ENCODE measurements around the gene BAIAP2.

- TF ChIP-seq EP300 (IDR thresholded peaks at IDR 0.05; ENCODE audit: borderline replicate concordance) = no peak
- TF ChIP-seq REST (IDR thresholded peaks at IDR 0.05; ENCODE audit: low read depth) = no peak
- no peak for TF ChIP-seq FOXM1 (IDR thresholded peaks at IDR 0.05; ENCODE audit: borderline replicate concordance, low read depth)
- TF ChIP-seq MAX (IDR thresholded peaks at IDR 0.05) = no peak
- TF ChIP-seq RAD21 (IDR thresholded peaks at IDR 0.05; ENCODE audit: low read depth) = no peak
- no peak for TF ChIP-seq CEBPB (IDR thresholded peaks at IDR 0.05)
- TF ChIP-seq YY1 (IDR thresholded peaks at IDR 0.05; ENCODE audit: low read depth) = no peak
- no peak for TF ChIP-seq CREB1 (IDR thresholded peaks at IDR 0.05; ENCODE audit: low read depth)
- TF ChIP-seq TAF1 (IDR thresholded peaks at IDR 0.05; ENCODE audit: low read depth) = no peak
- TF ChIP-seq EGR1 (IDR thresholded peaks at IDR 0.05) = no peak
- TF ChIP-seq TEAD4 (IDR thresholded peaks at IDR 0.05) = no peak
- no peak for TF ChIP-seq USF1 (IDR thresholded peaks at IDR 0.05)
- TF ChIP-seq TCF12 (IDR thresholded peaks at IDR 0.05; ENCODE audit: low read depth) = no peak
Measured at GRCh38 chr17:81009136-81009535, 25.8 kb upstream of the BAIAP2 start.

Data from Ishikawa (cell line).